HCT116 (cell line): ENCODE measurements around the gene GGT5. TPM values are rescaled to one million over a fixed set of nuclear protein-coding genes. Genes with fewer than 3 reads are reported as not detected.
A peak's percentile ranks its signal among the peaks of the same experiment; 100 is the strongest.

Source experiments
- ATAC-seq: fragments of 200-7000 bp; cut with Tn5 transposase; 2 replicates; pipeline ENCODE4 v1.9.1; 2020; ENCODE audit warnings: mild to moderate bottlenecking, moderate library complexity
- BruUV-seq: library from RNA; stranded (reverse); fragments of 400-500 nt; replicated peaks from 2 replicates; lab custom pipeline; 2021; lab: Mats Ljungman, UMichigan
- CTCF ChIA-PET: fragments of 300-600 bp; sonication (Branson Sonifier 250); formaldehyde crosslinking; loops from one replicate; lab custom pipeline; 2021; ENCODE audit warnings: antibody characterized with exemption; lab: Charles Lee
- POLR2A ChIA-PET: fragments of 300-600, 350-600 bp; sonication (Branson Sonifier 250); formaldehyde crosslinking; loops from one replicate; lab custom pipeline; 2021; ENCODE audit warnings: antibody characterized with exemption; lab: Charles Lee
- RAD21 ChIA-PET, 2 experiments: fragments of 300-600 bp; sonication (Branson Sonifier 250); formaldehyde crosslinking; loops; one replicate each; lab custom pipeline; 2023; ENCODE audit warnings: low total read pairs in 2 of 2; ENCODE audit not compliant: uncharacterized antibody in 2 of 2, unreplicated experiment in 2 of 2, low non-redundant PET in 1 of 2; lab: Charles Lee
- DNase-seq: peaks from one replicate; pipeline ENCODE4 v3.0.0-alpha.2; 2010; ENCODE audit warnings: low read depth, low spot score
- H2AFZ ChIP-seq: fragments of 200-600 bp; shearing (Covaris generic), sonication (generic); 2 replicates; pipeline ENCODE4 v1.6.1; 2017; ENCODE audit warnings: low read depth, mixed run types, mixed read lengths, antibody characterized with exemption, low read length; ENCODE audit not compliant: poor library complexity, severe bottlenecking
- H3K27ac ChIP-seq: 2 replicates; pipeline ENCODE4 v1.5.1; 2012; ENCODE audit warnings: low read depth, low read length
- H3K27me3 ChIP-seq: fragments of 200-600 bp; sonication (generic); 2 replicates; pipeline ENCODE4 v1.6.1; 2016; ENCODE audit warnings: mixed run types, low read length, mixed read lengths; ENCODE audit not compliant: insufficient read depth
- H3K36me3 ChIP-seq, 2 experiments: fragments of 200-500 bp in 1 of 2; fragments of 200-600 bp in 1 of 2; sonication (Bioruptor generic) in 1 of 2; sonication (generic) in 1 of 2; 2 replicates each; pipeline versions ENCODE4 v1.5.1 to v1.6.1; 2014 to 2016; ENCODE audit warnings: low read length in 2 of 2, inconsistent platforms in 1 of 2, mixed read lengths in 1 of 2, mixed run types in 1 of 2; ENCODE audit not compliant: insufficient read depth in 2 of 2, control insufficient read depth in 1 of 2
- H3K4me1 ChIP-seq, 2 experiments: fragments of 200-600 bp in 1 of 2; sonication (generic) in 1 of 2; 2 replicates each; pipeline versions ENCODE4 v1.5.1 to v1.6.1; 2012 to 2017; ENCODE audit warnings: low read length in 2 of 2, inconsistent platforms in 1 of 2, mild to moderate bottlenecking in 1 of 2, mixed read lengths in 1 of 2, mixed run types in 1 of 2, moderate library complexity in 1 of 2; ENCODE audit not compliant: insufficient read depth in 2 of 2, control insufficient read depth in 1 of 2
- H3K4me2 ChIP-seq: fragments of 200-600 bp; sonication (generic); 2 replicates; pipeline ENCODE4 v1.6.1; 2017; ENCODE audit warnings: mixed run types, low read length, mixed read lengths
- H3K4me3 ChIP-seq, 2 experiments: fragments of 200-600 bp in 1 of 2; sonication (generic) in 1 of 2; replicated peaks in 1 of 2; 2 replicates each; pipeline ENCODE4 v1.5.1; 2011 to 2016; ENCODE audit warnings: low read length in 2 of 2, control low read depth in 1 of 2, low read depth in 1 of 2, mild to moderate bottlenecking in 1 of 2, mixed read lengths in 1 of 2, mixed run types in 1 of 2
- H3K79me2 ChIP-seq: fragments of 200-600 bp; sonication (generic); 2 replicates; pipeline ENCODE4 v1.6.1; 2017; ENCODE audit warnings: mild to moderate bottlenecking, mixed run types, low read length, moderate library complexity, mixed read lengths; ENCODE audit not compliant: insufficient read depth
- H3K9ac ChIP-seq: fragments of 200-600 bp; sonication (generic); 2 replicates; pipeline ENCODE4 v1.6.1; 2016; ENCODE audit warnings: low read length, mixed read lengths
- H3K9me2 ChIP-seq: fragments of 200-600 bp; sonication (generic), shearing (Covaris generic); 2 replicates; pipeline ENCODE4 v1.6.1; 2017; ENCODE audit warnings: mixed run types, mild to moderate bottlenecking, moderate library complexity; ENCODE audit not compliant: insufficient read depth
- H3K9me3 ChIP-seq, 2 experiments: fragments of 200-500 bp in 1 of 2; fragments of 200-600 bp in 1 of 2; sonication (Bioruptor generic) in 1 of 2; sonication (generic) in 1 of 2; 2 replicates each; pipeline ENCODE4 v1.6.1; 2014 to 2017; ENCODE audit warnings: low read length in 2 of 2, mixed read lengths in 2 of 2, inconsistent platforms in 1 of 2, low read depth in 1 of 2, mild to moderate bottlenecking in 1 of 2, mixed run types in 1 of 2, moderate library complexity in 1 of 2; ENCODE audit not compliant: control insufficient read depth in 1 of 2, insufficient read depth in 1 of 2
- H4K20me1 ChIP-seq: fragments of 200-600 bp; sonication (generic), shearing (Covaris generic); 2 replicates; pipeline ENCODE4 v1.6.1; 2017; ENCODE audit warnings: mixed run types, mild to moderate bottlenecking, moderate library complexity; ENCODE audit not compliant: insufficient read depth
- CEBPB ChIP-seq: IDR thresholded peaks from 2 replicates; pipeline ENCODE4 v1.6.1; 2012; ENCODE audit warnings: low read depth
- EGR1 ChIP-seq: IDR thresholded peaks from 2 replicates; pipeline ENCODE4 v1.6.1; 2012; ENCODE audit warnings: low read depth
- ELF1 ChIP-seq: IDR thresholded peaks from 2 replicates; pipeline ENCODE4 v1.6.1; 2012; ENCODE audit warnings: low read depth, borderline replicate concordance
- EZH2 ChIP-seq: fragments of 200-600 bp; sonication (generic); IDR thresholded peaks from 2 replicates; pipeline ENCODE4 v1.6.1; 2017; ENCODE audit warnings: antibody characterized with exemption, mixed run types
- EZH2phosphoT487 ChIP-seq: fragments of 200-600 bp; IDR thresholded peaks from 2 replicates; pipeline ENCODE4 v1.6.1; 2018; ENCODE audit warnings: antibody characterized with exemption, borderline replicate concordance
- JUND ChIP-seq: IDR thresholded peaks from 2 replicates; pipeline ENCODE4 v1.6.1; 2012
- POLR2A ChIP-seq: IDR thresholded peaks from 2 replicates; pipeline ENCODE4 v1.7.0; 2011; ENCODE audit warnings: borderline replicate concordance; ENCODE audit not compliant: insufficient read depth, insufficient read length; ENCODE audit errors: extremely low read depth
- RAD21 ChIP-seq: IDR thresholded peaks from 2 replicates; pipeline ENCODE4 v1.6.1; 2012; ENCODE audit warnings: low read depth, mild to moderate bottlenecking
- SIN3A ChIP-seq: IDR thresholded peaks from 2 replicates; pipeline ENCODE4 v1.6.1; 2012; ENCODE audit warnings: low read depth
- SP1 ChIP-seq: IDR thresholded peaks from 2 replicates; pipeline ENCODE4 v1.6.1; 2012; ENCODE audit warnings: low read depth
- TCF7L2 ChIP-seq: IDR thresholded peaks from 2 replicates; pipeline ENCODE4 v1.7.0; 2011; ENCODE audit warnings: borderline replicate concordance, inconsistent platforms; ENCODE audit not compliant: insufficient read depth, insufficient read length; ENCODE audit errors: extremely low read depth
- YY1 ChIP-seq: IDR thresholded peaks from 2 replicates; pipeline ENCODE4 v1.6.1; 2011; ENCODE audit warnings: low read length, low read depth, moderate library complexity, mild to moderate bottlenecking; ENCODE audit not compliant: insufficient replicate concordance; ENCODE audit errors: extremely low read depth
- ZFX ChIP-seq: fragments of 450-650 bp; IDR thresholded peaks from 2 replicates; pipeline ENCODE4 v1.6.1; 2017
- intact Hi-C: fragments of 100-400 bp; cut with micrococcal nuclease; formaldehyde crosslinking; loops from 2 replicates; pipeline ENCODE4 v1.10.0; 2022
- total RNA-seq: library from RNA; stranded (reverse); gene quantifications from one replicate; pipeline ENCODE4 v1.2.1, GENCODE V29; 2021; ENCODE audit not compliant: unreplicated experiment
- TF ChIP-seq, protein P1 (sequence below): IDR thresholded peaks from 2 replicates; pipeline ENCODE4 v1.6.1; 2012; ENCODE audit warnings: low read depth
- TF ChIP-seq, protein P2 (sequence below): IDR thresholded peaks from 2 replicates; pipeline ENCODE4 v1.6.1; 2012

Gene GGT5
- total RNA-seq, 1 experiment from 2014 or later: 0.57 TPM

DNA sequence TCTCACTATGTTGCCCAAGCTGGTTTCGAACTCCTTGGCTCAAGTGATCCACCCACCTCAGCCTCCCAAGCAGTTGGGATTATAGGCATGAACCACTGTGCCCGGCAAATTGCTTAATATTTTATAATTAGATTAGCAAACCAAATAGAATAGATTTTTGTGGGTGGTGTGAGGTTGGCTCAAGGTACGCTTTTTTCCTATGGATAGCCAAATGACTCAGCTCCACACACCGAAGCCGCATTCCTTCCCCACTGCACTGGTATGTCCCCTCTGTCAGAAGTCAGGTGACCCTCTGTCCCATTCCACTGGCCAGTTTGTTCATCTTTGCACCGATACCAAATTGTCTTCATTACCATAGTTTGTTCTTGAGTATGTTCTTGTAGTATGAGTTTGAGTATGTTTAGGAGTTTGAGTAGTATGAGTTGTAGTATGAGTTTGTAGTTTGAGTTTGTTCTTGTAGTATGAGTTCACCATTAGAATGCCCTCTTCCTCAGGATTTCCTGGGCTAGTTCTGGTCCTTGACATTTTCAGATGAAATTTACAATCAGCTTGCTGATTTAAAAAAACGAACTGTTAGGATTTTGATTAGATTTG, 44.2 kb downstream of the GGT5 start:
- POLR2A ChIA-PET: interaction anchor here (1.1 to 2.2 kb wide), 2 partner anchors 30 to 39 kb away, joined by 4 to 8 read pairs; no protein-coding TSS in a partner anchor
- peaks cover 92 to 95% of the 10 kb centered on the region in 2 experiments for H3K4me1 ChIP-seq
- peak; percentile 67 for DNase-seq
- intact Hi-C loops: no loop called here
- no peak for TF ChIP-seq ZFX
- TF ChIP-seq TCF7L2: no peak
- TF ChIP-seq YY1: no peak
- TF ChIP-seq JUND: peak; percentile 55
- no peak for TF ChIP-seq EGR1
- no peak for TF ChIP-seq POLR2A
- no peak for TF ChIP-seq EZH2
- no peak for TF ChIP-seq CEBPB
- TF ChIP-seq RAD21: no peak
- TF ChIP-seq, protein P1, sequence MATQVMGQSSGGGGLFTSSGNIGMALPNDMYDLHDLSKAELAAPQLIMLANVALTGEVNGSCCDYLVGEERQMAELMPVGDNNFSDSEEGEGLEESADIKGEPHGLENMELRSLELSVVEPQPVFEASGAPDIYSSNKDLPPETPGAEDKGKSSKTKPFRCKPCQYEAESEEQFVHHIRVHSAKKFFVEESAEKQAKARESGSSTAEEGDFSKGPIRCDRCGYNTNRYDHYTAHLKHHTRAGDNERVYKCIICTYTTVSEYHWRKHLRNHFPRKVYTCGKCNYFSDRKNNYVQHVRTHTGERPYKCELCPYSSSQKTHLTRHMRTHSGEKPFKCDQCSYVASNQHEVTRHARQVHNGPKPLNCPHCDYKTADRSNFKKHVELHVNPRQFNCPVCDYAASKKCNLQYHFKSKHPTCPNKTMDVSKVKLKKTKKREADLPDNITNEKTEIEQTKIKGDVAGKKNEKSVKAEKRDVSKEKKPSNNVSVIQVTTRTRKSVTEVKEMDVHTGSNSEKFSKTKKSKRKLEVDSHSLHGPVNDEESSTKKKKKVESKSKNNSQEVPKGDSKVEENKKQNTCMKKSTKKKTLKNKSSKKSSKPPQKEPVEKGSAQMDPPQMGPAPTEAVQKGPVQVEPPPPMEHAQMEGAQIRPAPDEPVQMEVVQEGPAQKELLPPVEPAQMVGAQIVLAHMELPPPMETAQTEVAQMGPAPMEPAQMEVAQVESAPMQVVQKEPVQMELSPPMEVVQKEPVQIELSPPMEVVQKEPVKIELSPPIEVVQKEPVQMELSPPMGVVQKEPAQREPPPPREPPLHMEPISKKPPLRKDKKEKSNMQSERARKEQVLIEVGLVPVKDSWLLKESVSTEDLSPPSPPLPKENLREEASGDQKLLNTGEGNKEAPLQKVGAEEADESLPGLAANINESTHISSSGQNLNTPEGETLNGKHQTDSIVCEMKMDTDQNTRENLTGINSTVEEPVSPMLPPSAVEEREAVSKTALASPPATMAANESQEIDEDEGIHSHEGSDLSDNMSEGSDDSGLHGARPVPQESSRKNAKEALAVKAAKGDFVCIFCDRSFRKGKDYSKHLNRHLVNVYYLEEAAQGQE: no peak
- TF ChIP-seq ELF1: no peak
- TF ChIP-seq EZH2phosphoT487: no peak
- TF ChIP-seq, protein P2, sequence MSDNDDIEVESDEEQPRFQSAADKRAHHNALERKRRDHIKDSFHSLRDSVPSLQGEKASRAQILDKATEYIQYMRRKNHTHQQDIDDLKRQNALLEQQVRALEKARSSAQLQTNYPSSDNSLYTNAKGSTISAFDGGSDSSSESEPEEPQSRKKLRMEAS: peak; percentile 38; the same call in 1 of the 2 replicates
- TF ChIP-seq SP1: peak; percentile 57; the same call in 1 of the 2 replicates
- no peak; the same call in 1 of the 2 replicates for TF ChIP-seq SIN3A
- TF ChIP-seq, all 23 proteins: peak for 3
- no peaks in the 10 kb centered on the region for H4K20me1 ChIP-seq
- peak overlapping the region in 1 of 2 experiments; percentile 29; a peak in 2 of 4 replicates for H3K4me3 ChIP-seq
- H3K36me3 ChIP-seq: no peaks in the 10 kb centered on the region
- peak overlapping the region; percentile 100 for H3K27ac ChIP-seq
- peak overlapping the region; percentile 90 for H3K4me2 ChIP-seq
- ATAC-seq: peak; percentile 64
- H3K79me2 ChIP-seq: no peaks in the 10 kb centered on the region
- no peaks in the 10 kb centered on the region for H3K9me3 ChIP-seq
- ChIA-PET CTCF (interaction anchor here (1.2 to 3.6 kb wide), 4 partner anchors 30 to 321 kb away, joined by 3 to 20 read pairs (median 8); partner anchors contain the start of gene MIF), RAD21 (interaction anchor here in 1 of 2 experiments (0.7 kb wide), 1 partner anchor 47 kb away, joined by 3 read pairs; no protein-coding TSS in a partner anchor)
- no peaks in the 10 kb centered on the region for H3K27me3 ChIP-seq
- H3K9me2 ChIP-seq: no peaks in the 10 kb centered on the region
- no peak overlapping the region for H2AFZ ChIP-seq
- no TSS peak for BruUV-seq
- peak overlapping the region; percentile 61 for H3K9ac ChIP-seq
